HG02943 (cell line): ENCODE results near the gene TARM1.
"Not testable (repeated sequence)": the region's sequence is repeated elsewhere in the genome, so short reads cannot be mapped to it uniquely, and the experiment has no call there.

Experiments used
- ATAC-seq: cut with Tn5 transposase; IDR thresholded peaks from one replicate; pipeline ENCODE4 v1.9.1; 2021; ENCODE audit warnings: mild to moderate bottlenecking, low read depth, moderate library complexity; ENCODE audit not compliant: unreplicated experiment

TARM1 gene

GRCh38 chr19:54036542-54036941 is 44.6 kb downstream of the TARM1 start:
- ATAC-seq = not testable (repeated sequence)

GRCh38 chr19:54035215-54036178 is 45.7 kb downstream of the TARM1 start:
- no peak for ATAC-seq

GRCh38 chr19:54030895-54031586 is 50.1 kb downstream of the TARM1 start:
- no peak for ATAC-seq

- no peak for ATAC-seq
These were observed 51.2 kb downstream of the TARM1 start for GRCh38 chr19:54029930-54030490.

- ATAC-seq = no peak
These were observed 51.9 kb downstream of the TARM1 start for GRCh38 chr19:54029301-54029700.

- ATAC-seq = no peak
These were observed 54.5 kb downstream of the TARM1 start for GRCh38 chr19:54026656-54027055.

- ATAC-seq = no peak
These were observed 56.5 kb downstream of the TARM1 start for GRCh38 chr19:54024660-54025059.

- ATAC-seq = no peak
These were observed 58.0 kb downstream of the TARM1 start for GRCh38 chr19:54023191-54023590.

GRCh38 chr19:54021932-54022331 is 59.2 kb downstream of the TARM1 start:
- ATAC-seq = no peak

GRCh38 chr19:54021363-54021762 is 59.8 kb downstream of the TARM1 start:
- ATAC-seq = no peak
